Medulla oblongata (tissue), 1 donor: ENCODE data around the gene AMN.
"Not testable (repeated sequence)": the region's sequence is repeated elsewhere in the genome, so short reads cannot be mapped to it uniquely, and the experiment has no call there.

Experiments
- DNase-seq: peaks from one replicate; pipeline ENCODE4 v3.0.0-alpha.2; 2015; ENCODE audit errors: extremely low spot score

AMN gene

GRCh38 chr14:102922490-102923200, at the start of gene AMN:
Gene AMN (plus strand): TSS chr14:102922663. CDS start chr14:102922689, 26 bp downstream.
- no peak for DNase-seq

DNA sequence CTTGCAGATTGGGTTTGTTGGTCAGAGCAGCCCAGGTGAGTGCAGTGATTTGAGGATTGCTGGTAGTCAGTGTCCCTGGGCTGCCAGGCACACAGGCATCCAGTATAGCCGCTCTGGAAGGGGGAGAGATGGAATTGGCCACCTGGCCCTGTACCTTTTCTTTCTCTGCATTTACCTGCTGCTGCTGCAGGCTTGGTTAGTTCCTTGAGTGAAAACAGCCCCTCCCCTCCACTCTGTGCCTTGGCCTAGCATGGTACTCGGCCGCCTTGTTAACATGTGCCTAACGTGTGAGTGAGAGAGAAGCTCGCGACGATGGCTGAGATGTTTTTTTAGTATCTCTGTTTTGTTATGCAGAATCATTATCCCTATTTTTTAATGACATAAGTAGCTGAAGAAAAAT, 49.3 kb upstream of the AMN start:
- DNase-seq, result no peak

DNA sequence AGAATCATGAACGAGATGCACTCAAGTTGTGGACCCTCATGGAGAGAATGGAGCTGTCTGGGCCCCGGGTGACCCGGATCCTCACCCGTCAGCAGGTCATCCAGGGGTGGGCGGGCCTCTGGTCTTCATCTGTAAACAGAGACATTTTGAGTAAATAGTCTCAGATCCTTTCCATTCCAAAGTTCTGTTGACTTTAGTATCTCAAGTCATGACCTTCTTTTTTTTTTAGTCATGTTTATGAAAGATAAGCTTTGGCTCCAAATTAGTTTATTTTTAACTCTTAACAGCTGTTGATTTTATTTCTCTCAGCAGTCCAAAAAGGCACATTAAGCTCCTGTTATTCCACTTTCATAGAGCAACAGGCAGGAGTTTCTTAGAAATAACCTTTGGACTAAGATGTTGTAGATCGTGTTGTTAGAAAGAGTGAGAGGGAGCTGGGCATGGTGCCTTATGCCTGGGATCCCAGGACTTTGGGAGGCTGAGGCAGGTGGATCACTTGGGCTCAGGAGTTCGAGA, 48.9 kb upstream of the AMN start:
- DNase-seq, result no peak

DNA sequence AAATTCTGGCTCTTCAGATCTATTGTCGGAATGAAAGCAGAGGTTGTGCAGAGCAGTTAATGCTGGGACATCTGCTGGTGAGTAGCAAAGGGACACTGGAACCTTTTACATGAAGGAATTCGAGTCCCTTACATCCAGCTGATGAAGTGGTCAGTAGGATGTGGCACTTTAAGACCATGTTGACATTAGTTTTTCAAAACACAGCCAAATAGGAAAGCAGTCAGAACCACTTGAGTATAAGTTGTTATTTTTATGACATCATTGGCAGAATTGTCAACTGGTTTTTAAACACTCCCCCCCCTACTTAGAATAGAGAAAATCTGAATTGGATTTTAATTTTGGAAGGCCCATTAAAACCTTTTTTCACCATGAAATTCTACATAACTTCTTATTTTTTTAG, 46.8 kb upstream of the AMN start:
- DNase-seq, result no peak

- not testable (repeated sequence) for DNase-seq
Observed at GRCh38 chr14:102877511-102877910, 45.0 kb upstream of the AMN start.

DNA sequence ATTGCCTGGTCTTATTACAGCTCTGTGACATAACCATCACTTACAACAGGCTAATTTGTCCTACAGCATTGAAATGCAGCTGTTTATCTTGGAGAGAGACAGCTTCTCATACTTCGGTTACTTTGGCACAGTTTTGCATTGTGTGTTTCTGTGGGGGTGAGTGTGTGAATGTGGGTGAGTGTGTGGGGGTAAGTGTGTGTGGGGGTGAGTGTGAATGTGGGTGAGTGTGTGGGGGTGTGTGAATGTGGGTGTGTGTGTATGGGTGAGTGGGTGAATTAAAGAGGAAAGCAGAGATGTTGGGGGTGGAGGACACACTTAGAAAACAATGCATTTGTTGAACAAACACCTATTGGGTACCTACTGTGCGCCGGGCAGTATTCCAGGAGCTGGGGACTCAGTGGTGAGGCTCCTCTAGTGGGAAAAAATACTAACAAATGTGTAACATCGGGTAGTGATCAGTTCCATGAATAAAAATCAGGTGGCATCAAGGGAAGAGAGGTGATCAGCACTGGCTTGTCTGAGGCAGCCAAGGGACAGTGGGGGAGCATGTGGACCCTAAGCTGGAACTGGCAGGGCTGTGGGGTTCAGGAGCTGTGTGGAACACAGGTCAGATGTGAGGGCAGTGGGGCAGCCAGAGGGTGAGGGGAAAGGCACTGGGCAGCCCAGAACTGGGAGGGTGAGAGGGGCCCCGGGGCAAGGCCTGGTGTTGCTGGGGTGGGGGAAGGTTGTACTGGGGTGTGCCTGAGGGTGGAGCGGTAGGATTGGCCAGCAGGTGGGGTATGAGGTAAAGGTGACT, 44.1 kb upstream of the AMN start:
- no peak for DNase-seq

DNA sequence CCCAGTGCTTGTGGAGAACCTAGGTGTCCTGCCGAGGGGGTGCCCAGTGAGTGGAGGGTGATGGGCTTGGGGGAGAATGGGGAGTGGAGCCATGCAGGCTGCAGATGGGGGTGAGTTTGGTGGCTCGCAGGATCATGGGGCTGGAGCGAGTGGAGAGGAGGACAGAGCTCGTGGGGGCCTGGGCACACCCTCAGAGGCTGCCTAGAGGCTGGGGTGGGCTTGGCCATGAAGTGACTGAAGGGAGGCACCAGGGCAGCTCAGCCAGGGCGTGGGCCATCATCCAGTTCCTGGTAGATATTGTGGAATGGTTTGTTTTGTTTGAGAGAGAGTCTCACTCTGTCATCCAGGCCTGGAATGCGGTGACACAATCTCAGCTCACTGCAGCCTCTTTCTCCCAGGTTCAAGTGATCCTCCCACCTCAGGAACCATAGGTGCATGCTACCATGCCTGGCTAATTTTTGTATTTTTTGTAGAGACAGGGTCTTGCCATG, 43.4 kb upstream of the AMN start:
- no peak for DNase-seq

DNA sequence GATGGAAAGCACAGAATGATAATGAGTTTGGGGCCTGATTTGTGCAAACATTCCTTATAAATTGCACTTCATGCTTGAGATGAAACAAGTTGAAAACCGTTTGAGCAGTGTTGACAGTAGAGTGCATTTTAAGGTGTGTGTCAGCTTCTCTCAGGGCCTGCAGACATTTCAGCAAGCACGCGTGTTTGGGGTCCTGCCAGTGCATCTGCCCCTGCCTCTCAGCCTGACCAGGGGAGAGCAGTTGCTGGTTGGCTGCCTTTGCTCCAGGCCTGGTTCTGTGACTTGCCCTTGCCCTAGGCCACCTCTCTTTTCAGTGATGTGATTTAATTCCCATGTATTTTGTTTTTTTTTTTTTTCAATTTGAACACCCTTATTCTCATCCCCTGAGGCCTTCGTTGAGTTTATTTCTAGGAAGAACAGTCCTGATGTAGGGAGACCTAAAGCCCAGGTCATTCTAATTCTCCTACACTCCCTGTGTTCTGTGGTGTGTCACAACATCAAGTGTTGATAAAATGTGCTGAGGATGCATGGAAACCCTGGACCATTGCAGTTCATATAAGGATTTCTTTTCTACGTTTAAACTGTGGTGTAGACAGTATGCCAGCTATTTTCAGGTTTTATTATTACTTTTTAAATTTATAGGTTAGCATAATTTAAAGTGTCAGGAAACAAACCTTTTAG, 40.1 kb upstream of the AMN start:
- no peak for DNase-seq

DNA sequence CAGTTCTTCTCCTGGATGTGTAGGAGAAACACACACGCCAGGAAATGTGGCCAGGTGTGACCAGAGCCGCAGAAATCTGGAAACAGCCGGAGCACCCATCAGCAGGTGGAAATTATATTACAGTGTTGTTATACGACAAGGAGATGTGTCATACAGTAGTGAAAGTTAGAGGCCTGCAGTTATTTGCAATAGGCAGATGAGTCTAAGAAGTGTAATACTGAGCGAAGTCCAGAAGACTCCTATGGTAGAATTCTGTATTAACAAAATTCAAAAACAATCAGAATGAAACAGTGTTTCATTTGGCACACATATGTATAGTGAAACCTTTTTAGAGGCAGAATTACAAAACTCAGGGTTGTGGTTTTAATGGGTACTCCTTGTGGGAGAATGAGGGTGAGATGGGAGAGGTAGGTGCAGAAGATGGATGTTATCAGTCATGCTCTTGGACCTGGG, 39.3 kb upstream of the AMN start:
- no peak for DNase-seq

GRCh38 chr14:102883554-102883953, 38.9 kb upstream of the AMN start:
- no peak for DNase-seq

DNA sequence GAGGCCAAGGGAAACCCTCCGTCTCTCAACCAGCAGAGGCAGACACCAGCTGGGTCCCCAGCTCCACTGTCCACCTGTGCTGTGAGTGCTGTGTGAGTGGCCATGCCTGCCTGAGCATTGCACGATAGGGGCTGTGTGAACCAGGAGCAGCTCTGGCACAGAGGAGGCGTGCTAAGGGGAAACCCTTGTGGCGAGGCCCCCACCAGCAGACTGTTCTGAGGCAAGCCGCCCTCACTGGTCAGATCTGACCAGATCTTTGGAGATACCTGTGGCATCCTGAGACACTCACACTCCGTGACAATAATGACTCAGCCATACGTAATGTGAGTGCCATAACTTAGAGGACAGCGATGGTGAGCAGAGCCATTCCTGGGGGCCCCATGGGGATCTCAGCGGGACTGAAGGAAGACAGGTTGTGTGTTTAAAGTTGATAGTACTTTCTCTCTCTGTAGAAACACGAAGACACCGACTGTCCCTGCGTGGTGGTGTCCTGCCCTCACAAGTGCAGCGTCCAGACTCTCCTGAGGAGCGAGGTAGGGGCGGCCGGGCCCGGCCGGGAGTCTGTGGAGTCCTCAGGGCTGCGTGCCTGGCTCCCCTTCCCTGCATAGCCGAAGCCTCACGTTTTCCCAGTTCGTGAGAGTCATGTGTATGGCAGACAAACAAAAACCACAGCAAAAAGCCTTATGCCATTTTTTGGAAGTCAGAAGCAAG, 36.6 kb upstream of the AMN start:
- no peak for DNase-seq

DNA sequence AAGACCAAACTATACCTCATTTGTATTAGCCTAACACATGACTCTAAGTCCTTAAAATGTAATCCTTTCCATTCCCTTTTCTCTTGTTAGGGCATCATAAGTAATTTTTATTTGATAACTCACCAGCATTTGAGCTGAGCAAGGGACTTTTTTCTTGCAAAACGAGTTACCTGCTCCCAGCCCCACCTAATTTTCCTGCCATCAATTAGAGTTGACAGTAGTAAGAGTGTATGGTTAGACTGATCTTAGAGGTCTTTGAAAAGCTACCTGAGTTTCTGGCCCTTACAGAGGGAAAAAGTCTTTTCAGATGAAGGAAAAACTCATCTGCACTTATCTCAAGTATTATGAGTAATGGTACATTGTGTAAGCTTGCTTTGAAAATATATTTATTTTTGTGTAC, 33.7 kb upstream of the AMN start:
- no peak for DNase-seq

GRCh38 chr14:102889615-102890014, 32.8 kb upstream of the AMN start:
- DNase-seq, result no peak

- no peak for DNase-seq
Observed at GRCh38 chr14:102891111-102891510, 31.4 kb upstream of the AMN start.

DNA sequence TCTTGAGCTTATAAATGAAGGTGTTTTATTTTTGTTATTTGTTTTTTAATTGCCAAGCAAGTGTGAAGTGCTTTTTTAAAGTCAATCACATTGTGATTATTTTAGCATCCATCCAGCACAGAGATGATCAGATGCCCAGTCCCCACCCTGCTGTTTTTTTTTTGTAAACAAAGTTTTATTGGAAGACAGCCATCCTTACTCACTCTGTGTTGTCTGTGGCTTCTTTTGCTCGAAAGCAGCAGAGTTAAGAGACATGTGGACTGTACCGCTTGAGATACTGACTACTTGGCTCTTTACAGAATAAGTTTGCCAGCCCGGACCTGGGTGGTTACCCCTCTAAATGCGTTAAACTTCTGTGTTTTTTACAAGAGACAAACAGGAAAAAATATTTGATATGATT, 30.9 kb upstream of the AMN start:
- DNase-seq, result no peak

DNA sequence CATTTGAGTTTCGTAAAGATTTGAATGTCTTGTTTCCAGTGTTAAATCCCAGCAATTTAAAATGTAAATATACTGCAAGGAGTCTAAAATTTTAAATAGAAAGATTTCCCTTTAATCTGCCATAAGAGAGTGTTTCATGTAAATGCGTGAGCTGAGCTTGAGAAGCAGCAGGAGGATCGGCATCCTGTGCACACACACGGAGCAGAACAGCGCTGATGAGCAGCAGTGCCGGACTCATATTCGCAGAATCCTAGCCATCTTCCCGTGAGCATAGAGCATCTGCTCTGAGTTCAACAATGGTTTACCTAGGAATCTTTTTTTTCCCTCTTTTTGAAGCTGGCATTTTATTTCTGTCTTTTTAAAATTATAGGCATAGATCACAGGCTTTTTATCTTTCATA, 29.8 kb upstream of the AMN start:
- no peak for DNase-seq

DNA sequence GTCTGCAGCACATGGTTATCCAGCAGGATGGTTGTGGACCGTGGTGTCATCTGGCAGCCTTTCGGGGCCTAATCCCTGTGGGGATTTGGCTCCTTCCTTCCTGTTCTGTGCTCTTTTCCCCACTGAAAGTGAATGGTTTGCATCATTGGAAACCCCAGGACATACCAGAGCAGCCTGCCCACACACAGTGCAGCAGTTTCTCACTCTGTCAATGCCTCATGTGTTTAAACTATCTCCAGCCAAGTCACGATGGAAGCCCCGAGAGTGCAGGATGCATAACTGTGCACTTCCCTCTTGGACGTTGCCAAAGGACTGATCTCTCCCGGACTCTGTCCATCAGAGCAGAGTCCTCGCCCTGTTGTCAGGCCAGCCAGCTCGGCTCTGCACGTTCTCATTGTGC, 29.0 kb upstream of the AMN start:
- peak; percentile 67 for DNase-seq

DNA sequence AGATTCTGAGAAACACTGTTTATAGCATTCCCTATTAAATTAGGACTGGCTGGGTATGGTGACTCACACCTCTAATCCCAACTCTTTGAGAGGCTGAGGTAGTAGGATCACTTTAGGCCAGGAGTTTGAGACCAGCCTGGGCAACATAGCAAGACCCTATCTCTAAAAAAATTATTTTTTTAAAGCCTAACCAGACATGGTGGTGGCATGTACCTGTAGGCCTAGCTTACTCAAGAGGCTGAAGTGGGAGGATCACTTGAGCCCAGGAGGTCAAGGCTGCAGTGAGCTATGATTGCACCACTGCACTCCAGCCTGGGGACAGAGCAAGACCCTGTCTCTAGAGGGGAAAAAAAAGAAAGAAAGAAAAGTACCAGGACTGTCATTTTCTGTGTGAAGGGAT, 25.7 kb upstream of the AMN start:
- DNase-seq, result not testable (repeated sequence)

DNA sequence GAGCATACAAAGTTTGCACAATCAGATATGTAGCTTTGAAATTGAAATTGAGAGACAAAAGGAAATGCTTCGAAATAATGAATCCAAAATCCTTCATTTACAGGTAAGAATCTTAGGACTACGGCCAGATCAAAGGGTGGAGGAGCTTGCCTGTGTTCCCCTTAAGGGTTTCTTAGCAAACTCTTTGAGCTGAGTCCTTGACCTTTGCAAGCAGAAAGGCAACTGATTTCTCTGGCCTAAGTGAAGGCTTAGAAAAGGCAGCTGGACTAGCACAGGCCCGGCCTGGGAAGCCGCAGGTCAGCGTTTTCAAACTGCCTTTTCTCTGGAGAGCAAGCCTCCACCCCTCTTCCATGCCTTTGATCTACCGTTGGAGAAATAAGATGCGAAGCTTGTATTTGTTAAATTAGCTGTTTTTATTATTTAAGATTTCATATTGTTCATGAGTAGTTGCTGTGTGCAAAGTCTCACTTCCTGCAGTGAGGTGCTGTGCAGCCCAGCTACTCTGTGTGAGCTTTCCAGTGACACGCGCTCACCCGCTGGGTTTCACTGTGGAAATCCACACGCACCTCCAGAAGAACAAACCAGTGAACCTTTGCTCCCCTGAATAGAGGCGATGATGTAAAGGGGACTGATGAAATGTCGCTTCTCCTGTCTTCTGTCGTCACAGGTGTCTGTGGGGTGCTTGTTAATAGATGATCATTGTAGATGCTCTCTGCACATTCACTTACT, 25.0 kb upstream of the AMN start:
- DNase-seq, result no peak

DNA sequence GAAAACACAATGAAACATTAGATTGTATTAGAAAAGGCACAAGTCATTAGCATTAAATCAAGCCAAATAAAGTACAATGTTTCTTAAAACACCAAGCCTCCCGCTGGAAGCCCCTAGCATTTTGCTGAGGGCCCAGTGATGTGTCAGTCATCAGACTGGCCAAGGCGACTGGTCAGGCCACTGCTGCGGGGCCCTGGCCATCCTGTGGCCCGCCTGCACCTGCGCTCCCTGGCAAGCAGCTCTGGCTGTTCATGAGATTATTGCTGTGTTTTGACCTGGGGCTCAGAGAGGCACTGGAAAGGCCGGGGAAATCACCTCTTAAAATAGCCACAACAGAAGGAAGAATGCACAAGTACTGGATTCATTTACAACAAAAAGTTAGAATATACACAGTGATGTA, 24.2 kb upstream of the AMN start:
- DNase-seq, result no peak
